GM19455 (cell line): ENCODE data around the gene CELF1.
"Not testable (repeated sequence)": the region's sequence is repeated elsewhere in the genome, so short reads cannot be mapped to it uniquely, and the experiment has no call there.

Source experiments
- ATAC-seq: cut with Tn5 transposase; IDR thresholded peaks from one replicate; pipeline ENCODE4 v1.9.1; 2021; ENCODE audit not compliant: unreplicated experiment

Gene CELF1

DNA sequence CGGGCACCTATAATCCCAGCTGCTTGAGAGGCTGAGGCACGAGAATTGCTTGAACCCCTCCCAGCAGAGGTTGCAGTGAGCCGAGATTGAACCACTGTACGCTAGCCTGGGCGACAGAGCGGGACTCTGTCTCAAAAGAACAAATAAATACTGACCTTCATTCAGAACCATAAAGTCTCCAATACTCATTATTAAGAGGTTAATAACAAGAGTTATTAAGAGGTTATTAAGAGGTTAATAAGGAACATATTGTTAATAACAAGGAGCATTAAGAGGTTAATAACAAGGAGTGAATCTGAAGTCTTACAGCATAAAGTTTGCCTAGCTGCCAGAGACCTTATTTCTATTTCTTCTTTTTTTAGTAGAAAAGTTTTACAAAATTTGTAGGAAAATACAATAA is 7.6 kb downstream of the CELF1 start:
- no peak for ATAC-seq

DNA sequence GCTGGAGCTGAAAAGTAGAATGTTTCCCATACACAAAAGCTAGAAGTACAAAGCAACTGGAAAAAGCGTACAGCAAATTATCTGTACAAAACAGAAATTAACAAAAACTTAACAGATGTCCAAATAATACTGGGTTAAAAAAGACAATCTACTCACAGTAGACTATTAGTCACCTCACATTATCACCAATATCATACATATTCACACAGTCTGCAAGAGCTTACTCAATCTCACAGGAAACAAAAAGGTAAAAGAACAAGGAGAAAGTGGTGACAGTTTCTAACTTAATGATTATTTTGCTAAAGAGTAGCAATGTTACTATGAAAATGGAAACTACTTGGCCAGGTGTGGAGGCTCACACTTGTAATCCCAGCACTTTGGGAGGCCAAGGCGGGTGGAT is 11.9 kb downstream of the CELF1 start:
- no peak for ATAC-seq

DNA sequence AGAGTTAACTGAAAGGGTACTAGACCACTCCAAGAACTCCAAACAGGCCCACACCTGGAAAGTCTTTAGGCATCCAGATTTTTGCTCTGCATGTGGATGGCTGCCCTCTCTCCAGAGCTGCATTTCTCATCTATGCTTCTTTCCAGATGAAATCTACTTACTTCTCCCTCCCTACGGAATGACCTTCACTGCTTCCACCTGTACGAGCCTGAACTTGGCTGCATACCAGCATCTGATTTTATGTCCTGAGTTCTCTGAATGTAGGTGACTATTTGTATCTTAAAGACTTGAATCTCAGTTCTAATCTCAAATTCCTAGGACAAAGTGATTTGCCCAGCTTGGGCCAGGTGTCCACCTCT is 13.3 kb downstream of the CELF1 start:
- no peak for ATAC-seq

DNA sequence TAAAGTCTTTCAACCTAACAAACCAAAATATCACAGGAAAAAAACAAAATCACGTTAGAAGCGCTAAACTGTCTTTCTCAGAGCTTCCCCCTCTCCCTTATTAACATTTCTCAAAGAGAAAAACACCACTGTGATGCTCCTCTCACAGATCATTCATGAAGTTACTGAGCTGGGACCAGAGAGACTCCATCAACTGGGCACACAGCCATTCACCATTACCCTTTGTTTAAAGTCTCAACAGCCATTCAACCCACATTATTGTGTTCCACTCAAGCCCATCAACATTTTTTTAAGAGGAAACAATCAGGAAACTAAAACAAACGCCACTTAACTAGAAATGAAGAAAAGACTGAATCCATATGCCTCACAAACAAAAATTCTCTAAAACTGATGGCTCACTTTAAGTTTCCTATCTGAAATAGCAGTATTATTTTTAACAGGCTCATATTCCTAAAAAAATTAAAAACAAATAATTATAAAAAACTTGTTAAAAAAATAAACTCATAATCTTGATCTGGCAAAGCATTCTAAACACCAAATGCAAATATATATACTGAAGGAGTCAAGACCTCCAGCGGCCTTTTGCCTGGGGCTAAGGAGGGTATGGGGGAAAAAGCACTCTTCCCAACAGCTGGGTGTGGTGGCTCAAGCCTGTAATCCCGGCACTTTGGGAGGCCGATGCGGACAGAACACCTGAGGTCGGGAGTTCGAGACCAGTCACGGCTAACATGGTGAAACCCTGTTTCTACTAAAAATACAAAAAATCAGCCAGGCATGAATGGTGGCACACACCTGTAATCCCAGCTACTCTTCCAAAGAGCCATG is 14.0 kb downstream of the CELF1 start:
- no peak for ATAC-seq

DNA sequence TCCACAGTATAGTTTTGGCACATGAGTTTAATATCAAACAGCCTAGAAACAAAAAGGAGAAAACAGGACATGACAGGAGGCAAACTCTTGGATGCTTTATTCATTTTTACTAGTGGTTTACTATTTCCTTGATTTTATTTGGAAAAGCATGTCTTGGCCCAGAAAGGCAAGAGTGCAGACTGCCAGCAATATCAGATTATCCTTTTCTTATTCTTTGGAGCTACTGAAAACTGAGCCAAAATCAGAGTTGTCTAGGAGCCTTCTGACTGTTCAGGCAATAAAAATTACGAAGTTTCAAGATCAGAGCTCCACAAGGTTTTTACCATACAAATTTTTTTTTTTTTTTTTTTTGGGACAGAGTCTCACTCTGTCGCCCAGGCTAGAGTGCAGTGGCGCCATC is 16.0 kb downstream of the CELF1 start:
- no peak for ATAC-seq

DNA sequence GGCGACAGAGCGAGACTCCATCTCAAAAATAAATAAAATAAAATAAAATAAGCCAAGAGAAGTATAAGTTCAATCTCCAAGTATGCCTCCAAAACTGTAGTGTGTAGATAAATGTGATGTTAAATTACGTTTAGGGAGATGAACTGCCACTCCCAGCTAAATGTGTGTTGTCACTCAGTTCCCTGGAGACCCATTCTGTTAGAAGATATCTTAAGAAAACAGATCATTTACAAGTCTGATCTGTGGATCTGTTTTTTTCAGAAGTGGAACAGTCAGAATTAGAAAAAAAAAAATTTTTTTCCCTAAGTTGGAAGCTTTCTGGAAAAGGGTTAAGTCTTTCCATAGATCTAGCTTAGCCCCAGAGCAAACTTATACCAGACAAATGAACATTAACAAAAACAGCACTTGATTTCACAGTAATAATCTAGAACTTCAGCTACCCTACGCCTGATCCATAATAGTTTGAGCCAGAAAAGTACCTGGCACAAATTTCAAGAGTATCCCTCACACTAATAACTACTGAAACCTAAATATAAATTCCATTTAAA is 18.2 kb downstream of the CELF1 start:
- no peak for ATAC-seq

DNA sequence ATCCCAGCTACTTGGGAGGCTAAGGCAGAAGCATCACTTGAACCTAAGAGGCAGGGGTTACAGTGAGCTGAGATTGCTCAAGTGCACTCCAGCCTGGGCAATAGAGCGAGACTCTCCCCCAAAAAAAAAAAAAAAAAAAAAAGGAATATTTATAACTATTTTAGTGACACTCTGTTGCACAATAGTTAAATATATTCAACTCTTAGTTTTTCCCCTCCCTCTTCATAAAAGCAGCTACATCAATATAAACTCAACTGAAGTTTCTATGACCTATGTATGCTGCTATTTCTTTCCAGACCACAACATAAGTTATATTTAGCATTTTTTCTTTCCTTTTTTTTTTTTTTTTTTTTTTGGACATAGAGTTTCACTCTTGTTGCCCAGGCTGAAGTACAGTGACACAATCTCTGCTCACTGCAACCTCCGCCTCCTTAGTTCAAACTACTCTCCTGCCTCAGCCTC is 19.2 kb downstream of the CELF1 start:
- ATAC-seq, result no peak

DNA sequence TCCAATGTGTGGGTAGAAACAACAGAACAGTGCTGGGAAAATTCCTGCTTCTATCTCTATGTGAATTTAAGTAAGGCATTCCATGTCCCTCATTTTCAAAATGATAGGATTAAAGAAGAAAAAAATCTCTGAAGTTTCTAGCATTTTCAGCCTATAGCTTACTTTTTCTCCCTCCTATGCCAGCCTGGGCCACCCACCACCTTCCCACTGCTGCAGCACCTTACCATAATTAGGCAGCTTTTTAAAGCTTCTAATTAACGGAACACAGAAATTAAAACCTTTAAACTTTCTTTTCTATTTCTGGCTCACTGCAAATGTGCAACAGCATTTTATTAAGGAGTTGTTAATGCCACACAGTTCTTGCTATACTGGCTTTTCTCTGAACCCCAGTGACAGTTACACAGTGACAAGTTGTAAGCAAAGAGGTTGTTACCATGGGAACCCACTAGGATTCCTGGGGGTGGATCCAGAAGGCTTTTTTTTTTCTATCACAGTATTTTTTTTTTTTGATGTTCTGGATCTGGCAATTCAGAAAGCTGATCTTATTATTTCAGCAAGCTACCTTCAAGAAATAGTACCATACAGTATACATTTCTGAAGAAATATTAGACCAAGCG is 20.2 kb downstream of the CELF1 start:
- ATAC-seq, result no peak

DNA sequence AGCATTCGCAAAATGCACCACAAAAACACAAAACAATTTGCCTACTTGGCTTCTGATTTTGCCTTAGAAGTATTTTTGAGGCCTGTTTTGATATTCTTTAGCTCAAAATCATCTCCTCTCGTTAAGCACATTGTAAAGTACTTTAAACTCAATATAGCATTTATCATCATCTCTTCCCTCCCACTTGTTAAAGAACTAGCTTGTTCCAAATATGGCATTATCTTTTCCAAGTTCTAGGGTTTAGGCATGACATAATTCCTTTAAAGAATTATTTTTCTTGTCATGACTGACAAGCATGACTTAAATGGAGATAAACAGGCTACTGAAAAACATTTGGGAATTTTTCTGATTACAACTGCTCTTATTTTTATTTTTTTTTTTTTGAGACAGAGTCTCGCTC is 21.3 kb downstream of the CELF1 start:
- ATAC-seq, result no peak

DNA sequence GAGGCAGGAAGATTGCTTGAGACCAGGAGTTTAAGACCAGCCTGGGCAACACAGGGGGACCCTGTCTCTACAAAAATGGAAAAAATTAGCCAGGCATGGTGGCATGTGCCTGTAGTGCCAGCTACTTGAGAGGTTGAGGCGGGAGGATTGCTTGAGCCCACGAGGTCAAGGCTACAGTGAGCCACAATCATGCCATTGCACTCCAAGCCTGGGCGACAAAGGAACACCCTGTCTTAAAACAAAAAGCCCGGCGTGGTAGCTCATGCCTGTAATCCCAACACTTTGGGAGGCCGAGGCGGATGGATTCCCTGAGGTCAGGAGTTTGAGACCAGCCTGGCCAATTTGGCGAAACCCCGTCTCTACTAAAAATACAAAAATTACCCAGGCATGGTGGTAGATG is 22.2 kb downstream of the CELF1 start:
- not testable (repeated sequence) for ATAC-seq

DNA sequence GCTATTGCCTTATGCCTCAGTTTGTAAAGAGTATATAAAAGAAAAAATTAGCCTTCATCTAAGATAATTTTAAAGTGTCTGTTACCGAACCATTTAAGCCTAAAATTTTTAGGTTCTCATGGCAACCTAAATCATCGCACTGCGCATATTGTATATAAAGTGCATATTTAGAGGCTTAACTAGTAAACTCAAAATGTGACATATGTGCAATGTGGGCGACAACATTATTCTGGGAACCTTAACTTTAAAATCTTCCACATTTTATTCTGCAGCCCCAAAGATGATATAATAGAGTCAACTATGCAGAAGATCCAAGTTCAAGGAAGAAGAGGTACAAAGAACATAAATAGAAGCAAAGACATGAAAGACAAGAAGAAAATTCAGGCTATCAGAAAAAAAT is 23.0 kb downstream of the CELF1 start:
- ATAC-seq, result no peak

DNA sequence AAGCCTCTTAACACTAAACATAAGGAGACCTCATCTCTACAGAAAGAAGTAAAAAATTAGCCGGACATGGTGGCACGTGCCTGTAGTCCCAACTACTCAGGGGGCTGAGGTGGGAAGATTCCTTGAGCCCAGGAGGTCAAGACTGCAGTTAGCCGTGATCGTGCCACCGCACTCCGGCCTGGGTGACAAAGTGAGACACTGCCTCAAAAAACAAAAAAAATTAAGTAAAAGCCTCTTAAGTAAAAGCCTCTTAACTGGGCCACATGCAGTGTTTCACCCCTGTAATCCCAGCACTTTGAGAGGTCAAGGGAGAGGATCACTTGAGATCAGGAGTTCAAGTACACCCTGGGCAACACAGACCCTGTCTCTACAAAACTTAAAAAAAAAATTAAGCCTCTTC is 25.7 kb downstream of the CELF1 start:
- ATAC-seq, result no peak

DNA sequence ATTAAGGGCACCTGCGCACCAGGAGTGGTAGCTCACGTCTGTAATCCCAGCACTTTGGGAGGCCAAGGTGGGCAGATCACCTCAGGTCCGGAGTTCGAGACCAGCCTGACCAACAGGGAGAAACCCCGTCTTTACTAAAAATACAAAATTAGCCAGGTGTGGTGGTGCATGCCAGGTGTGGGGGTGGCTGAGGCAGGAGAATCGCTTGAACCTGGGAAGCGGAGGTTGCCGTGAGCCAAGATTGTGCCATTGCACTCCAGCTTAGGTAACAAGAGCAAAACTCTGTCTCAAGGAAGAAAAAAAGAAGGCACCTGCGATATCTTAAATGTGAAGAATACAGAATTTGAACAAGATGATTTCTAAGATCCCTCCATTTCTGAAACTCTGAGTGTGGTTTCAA is 26.9 kb downstream of the CELF1 start:
- not testable (repeated sequence) for ATAC-seq

DNA sequence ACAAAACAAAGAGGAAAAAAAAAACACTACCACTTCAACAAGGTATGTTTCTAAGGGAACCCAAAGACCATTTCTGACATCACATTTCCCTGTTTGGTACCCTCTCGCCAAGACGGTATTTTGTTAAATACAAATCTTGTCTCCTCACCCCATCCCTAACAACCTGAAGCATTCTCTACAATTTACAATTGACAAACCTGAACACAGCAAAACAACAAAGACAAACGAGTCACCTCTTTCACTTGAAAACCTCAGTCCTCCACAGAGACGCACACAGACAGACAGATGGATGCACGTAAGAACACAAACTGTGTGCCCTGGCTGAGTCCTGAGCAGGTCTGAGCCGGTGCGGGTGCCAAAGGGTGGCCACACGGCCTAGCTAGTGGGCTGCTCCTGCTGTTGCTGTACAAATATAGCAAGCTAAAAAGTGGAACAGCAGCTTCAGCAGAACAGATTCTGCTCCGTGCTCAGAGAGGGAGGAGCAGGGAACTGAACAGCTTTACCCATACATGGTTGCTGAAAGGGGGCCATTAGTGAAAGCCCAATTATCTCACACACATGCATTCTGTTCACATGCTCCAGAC is 28.5 kb downstream of the CELF1 start:
- no peak for ATAC-seq

DNA sequence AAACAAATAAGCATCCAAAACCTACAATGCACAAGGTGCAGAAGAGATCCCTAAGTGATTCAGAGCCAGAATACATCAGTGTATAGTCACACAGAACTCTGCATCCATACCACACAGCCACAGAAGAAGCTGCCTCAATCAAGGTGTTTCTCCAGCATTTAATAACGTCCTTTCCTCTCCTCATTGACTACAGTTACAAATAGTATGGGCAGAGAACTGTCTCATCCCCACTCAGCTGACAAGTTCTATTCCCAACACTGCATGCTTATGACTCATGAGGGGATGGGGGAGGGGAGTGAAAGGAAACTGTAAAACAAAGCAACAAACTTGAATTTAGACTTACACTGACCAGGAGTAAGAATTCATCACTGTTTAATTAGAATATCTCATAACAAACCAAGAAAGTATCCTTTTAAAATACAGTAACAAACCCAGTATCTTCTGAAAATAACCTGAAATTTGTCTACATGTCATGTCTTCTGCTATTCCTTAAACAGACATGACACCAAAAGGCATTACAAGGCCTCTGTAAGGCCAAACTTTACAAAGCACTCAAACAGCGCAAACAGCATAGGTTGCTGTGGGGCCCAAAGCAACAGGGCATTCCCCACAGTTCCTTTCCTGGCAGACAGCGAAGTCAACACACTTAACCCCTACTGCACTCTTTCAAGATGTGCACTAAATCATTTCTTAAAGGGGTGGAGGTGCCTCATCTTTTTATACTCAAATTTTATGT is 29.3 kb downstream of the CELF1 start:
- ATAC-seq, result no peak

DNA sequence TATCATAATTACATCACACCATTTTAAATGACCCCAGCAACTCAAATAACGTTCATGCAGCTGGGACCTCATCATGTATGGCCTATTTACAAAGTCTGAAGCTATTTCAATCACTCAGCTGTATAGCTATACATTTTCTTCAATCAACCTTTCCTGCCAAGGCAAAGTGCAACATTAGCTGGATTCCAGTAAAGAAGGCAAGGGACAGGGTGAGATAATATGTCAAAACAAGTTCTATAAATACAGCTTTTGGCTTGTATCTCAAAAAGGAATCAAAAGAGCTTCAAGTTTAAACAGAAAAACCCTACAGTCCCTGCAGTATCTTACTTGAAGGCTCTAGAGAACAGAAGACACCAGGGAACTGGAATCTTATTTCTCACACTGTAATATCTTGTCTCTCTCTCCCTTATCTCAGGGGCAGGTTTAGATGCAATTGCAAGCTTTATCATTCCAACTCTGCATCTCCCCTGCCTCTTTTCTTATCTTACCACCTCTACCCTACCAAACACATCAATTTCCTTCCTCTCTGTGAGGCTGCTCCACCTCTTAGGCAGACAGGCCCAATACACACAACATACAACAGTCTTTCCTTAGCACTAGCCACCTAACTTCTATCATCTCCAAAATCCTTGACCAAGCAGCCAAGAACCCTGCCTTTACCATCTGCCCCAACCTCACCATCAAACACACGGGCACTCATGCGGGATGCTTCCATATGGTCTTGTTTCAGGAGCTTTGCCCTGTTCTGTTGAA is 34.5 kb downstream of the CELF1 start:
- ATAC-seq, result no peak

DNA sequence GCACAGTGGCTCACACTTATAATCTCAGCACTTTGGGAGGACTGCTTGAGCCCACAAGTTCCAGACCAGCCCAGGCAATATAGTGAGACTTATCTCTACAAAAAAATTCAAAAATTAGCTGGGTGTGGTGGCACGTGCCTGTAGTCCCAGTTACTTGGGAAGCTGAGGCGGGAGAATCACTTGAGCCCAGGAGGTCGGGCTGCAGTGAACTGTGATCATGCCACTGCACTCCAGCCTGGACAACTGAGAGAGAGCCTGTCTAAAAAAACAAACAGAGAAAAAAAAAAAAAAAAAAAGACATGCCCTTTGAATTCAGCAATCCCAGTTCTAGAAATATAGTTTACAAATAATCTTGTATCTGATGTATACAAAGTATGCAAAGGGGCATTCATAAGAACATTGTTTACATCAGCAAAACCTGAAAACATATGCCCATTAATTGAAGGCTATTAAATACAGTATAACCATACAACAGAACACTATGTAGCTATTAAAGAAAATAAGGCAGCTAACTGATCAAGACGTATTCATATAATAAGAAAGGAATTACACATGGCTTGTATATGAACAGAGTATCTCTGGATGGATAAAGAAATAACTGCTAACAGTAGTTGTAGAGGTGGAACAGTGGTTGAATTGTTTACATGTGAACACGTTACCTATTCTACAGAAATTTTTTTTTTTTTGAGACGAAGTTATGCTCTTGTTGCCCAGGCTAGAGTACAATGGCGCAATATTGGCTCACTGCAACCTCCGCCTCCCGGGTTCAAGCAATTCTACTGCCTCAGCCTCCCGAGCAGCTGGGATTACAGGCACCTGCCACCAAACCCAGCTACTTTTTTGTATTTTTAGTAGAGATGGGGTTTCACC is 35.7 kb downstream of the CELF1 start:
- no peak for ATAC-seq

DNA sequence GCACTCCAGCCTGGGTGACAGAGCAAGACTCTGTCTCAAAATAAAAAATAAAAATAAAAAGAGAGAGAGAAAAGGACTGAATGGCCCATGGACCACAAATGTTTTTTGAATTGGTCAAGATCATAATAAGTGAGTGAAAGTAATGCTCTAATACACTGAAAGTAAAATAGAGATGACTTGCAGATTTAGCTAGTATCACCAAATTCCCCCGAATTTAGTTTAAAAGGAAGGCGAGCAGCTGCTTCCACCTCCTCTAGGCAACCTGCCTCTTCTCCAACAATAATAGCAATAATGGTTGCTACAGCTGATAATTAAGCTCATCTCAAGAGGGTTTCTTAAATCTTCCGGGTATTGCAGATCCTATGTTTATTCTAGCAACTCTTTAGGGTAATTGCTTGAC is 36.8 kb downstream of the CELF1 start:
- ATAC-seq, result no peak

DNA sequence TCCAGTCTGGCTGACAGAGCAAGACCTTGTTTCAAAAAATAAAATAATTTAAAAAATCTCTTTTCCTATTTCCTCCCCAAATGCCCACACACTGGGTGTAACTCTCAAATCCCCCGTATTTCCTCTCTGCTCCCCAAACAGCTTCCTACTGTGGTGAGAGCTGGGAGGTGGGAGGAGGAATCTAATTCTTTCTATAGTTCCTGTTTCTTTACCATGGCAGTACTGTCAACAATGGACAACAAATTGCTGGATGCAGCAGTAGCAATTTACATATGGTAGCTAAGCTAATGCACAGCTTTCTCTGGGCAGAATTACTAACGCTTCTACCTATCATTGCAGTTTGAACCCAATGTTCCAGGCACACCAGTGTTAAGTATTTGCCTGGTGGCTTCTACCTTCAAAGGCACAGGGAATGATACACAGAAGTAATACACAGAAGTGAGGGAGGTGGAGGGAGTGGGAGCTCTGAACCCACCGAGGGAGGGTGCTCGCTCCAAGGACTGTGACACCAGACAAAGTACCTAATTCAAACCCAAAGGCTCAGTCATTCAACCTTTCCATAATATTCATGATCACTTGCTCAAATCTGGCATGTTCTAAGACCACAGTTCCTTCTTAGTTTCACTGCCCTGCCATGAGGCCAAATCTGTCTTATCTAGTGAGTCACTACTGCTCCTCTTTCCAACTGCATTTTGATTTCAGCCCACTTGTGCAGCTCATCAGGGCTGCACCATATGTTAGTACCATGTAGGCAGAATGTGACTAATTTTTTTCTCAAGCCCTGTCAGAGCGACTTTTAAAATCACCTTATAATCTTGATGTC is 37.9 kb downstream of the CELF1 start:
- no peak for ATAC-seq
